ENCODE data around the gene ZMAT5.

The ZMAT5 gene

GRCh38 chr22:29751669-29752068, 15.1 kb downstream of the ZMAT5 start:
- no peak for DNase-seq

- peak; percentile 49 for DNase-seq
Measured at GRCh38 chr22:29750559-29751538, 16.0 kb downstream of the ZMAT5 start.

GRCh38 chr22:29750029-29750428, 16.8 kb downstream of the ZMAT5 start:
- no peak for DNase-seq

GRCh38 chr22:29748248-29748893, 18.4 kb downstream of the ZMAT5 start:
- no peak for DNase-seq

- DNase-seq, result no peak
Measured at GRCh38 chr22:29747832-29748231, 19.0 kb downstream of the ZMAT5 start.

- DNase-seq, result no peak
Measured at GRCh38 chr22:29744902-29745301, 21.9 kb downstream of the ZMAT5 start.

- DNase-seq, result no peak
Measured at GRCh38 chr22:29742326-29742725, 24.5 kb downstream of the ZMAT5 start.

- DNase-seq, result no peak
Measured at GRCh38 chr22:29741926-29742325, 24.9 kb downstream of the ZMAT5 start.

- DNase-seq, result no peak
Measured at GRCh38 chr22:29740216-29740615, 26.6 kb downstream of the ZMAT5 start.

- no peak for DNase-seq
Measured at GRCh38 chr22:29739346-29739875, 27.4 kb downstream of the ZMAT5 start.

GRCh38 chr22:29738118-29738815, 28.5 kb downstream of the ZMAT5 start:
- no peak for DNase-seq

- DNase-seq, result no peak
Measured at GRCh38 chr22:29737251-29738117, 29.3 kb downstream of the ZMAT5 start.

- DNase-seq, result no peak
Measured at GRCh38 chr22:29735416-29735815, 31.4 kb downstream of the ZMAT5 start.

GRCh38 chr22:29734838-29735237, 32.0 kb downstream of the ZMAT5 start:
- no peak for DNase-seq

- DNase-seq, result no peak
Measured at GRCh38 chr22:29734406-29734805, 32.4 kb downstream of the ZMAT5 start.

- no peak for DNase-seq
Measured at GRCh38 chr22:29733362-29734201, 33.2 kb downstream of the ZMAT5 start.

- DNase-seq, result no peak
Measured at GRCh38 chr22:29732883-29733282, 33.9 kb downstream of the ZMAT5 start.

GRCh38 chr22:29731058-29731850, 35.6 kb downstream of the ZMAT5 start:
- no peak for DNase-seq

- DNase-seq, result no peak
Measured at GRCh38 chr22:29729161-29729560, 37.6 kb downstream of the ZMAT5 start.

- DNase-seq, result no peak
Measured at GRCh38 chr22:29727131-29727523, 39.7 kb downstream of the ZMAT5 start.
